Adipocyte (in vitro differentiated cells): ENCODE results near the gene ARMH4.

Experiments
- DNase-seq: peaks from one replicate; pipeline ENCODE4 v3.0.0-alpha.2; 2015; ENCODE audit warnings: low read depth
- H3K27me3 ChIP-seq: replicated peaks from 2 replicates; pipeline ENCODE4 v1.7.0; 2013; ENCODE audit warnings: mild to moderate bottlenecking, low read length, moderate library complexity; ENCODE audit not compliant: control insufficient read depth, insufficient read depth
- H3K36me3 ChIP-seq: 2 replicates; pipeline ENCODE4 v1.7.0; 2013; ENCODE audit warnings: low read length, mild to moderate bottlenecking, moderate library complexity; ENCODE audit not compliant: control insufficient read depth, insufficient read depth, severe bottlenecking
- H3K4me1 ChIP-seq: 2 replicates; pipeline ENCODE4 v1.7.0; 2013; ENCODE audit warnings: mild to moderate bottlenecking, low read length, moderate library complexity; ENCODE audit not compliant: control insufficient read depth, insufficient read depth
- H3K4me3 ChIP-seq: 2 replicates; pipeline ENCODE4 v1.7.0; 2013; ENCODE audit warnings: mild to moderate bottlenecking, low read length, moderate library complexity
- H3K9ac ChIP-seq: 2 replicates; pipeline ENCODE4 v1.7.0; 2013; ENCODE audit warnings: mild to moderate bottlenecking, low read length, moderate library complexity
- H3K9me3 ChIP-seq: 2 replicates; pipeline ENCODE4 v1.7.0; 2013; ENCODE audit warnings: mild to moderate bottlenecking, low read length, moderate library complexity; ENCODE audit not compliant: control insufficient read depth

Gene ARMH4

GRCh38 chr14:58026219-58026618, 125.8 kb downstream of the ARMH4 start:
- H3K9ac ChIP-seq, result no peak overlapping the region
- H3K27me3 ChIP-seq, result no peaks in the 10 kb centered on the region
- DNase-seq, result no peak
- H3K4me1 ChIP-seq, result no peaks in the 10 kb centered on the region
- H3K9me3 ChIP-seq, result no peaks in the 10 kb centered on the region
- no peaks in the 10 kb centered on the region for H3K36me3 ChIP-seq
- no peak overlapping the region for H3K4me3 ChIP-seq

- Histone ChIP-seq H3K4me3 (no peak overlapping the region), H3K36me3 (no peaks in the 10 kb centered on the region), H3K9me3 (no peaks in the 10 kb centered on the region), H3K9ac (no peak overlapping the region), H3K4me1 (no peaks in the 10 kb centered on the region), H3K27me3 (no peaks in the 10 kb centered on the region)
- no peak for DNase-seq
Observed at GRCh38 chr14:58014778-58015177, 137.2 kb downstream of the ARMH4 start.

- DNase-seq, result no peak
- no peaks in the 10 kb centered on the region for H3K27me3 ChIP-seq
Observed at GRCh38 chr14:58002618-58003017, 149.4 kb downstream of the ARMH4 start.

GRCh38 chr14:57999979-58000378, 152.0 kb downstream of the ARMH4 start:
- Histone ChIP-seq H3K4me1 (peaks cover 21% of the 10 kb centered on the region), H3K36me3 (no peaks in the 10 kb centered on the region), H3K9me3 (no peaks in the 10 kb centered on the region), H3K4me3 (peak overlapping the region; percentile 35), H3K9ac (no peak overlapping the region), H3K27me3 (no peaks in the 10 kb centered on the region)
- DNase-seq, result no peak

More at GRCh38 chr14:58002618-58003017, 149.4 kb downstream of the ARMH4 start:
- Histone ChIP-seq H3K4me1 (peaks cover 24% of the 10 kb centered on the region), H3K9ac (no peak overlapping the region), H3K4me3 (no peak overlapping the region), H3K36me3 (no peaks in the 10 kb centered on the region), H3K9me3 (no peaks in the 10 kb centered on the region)

GRCh38 chr14:57999471-57999870, 152.5 kb downstream of the ARMH4 start:
- Histone ChIP-seq H3K27me3 (no peaks in the 10 kb centered on the region), H3K9me3 (no peaks in the 10 kb centered on the region), H3K4me3 (peak overlapping the region; percentile 35), H3K9ac (no peak overlapping the region), H3K36me3 (no peaks in the 10 kb centered on the region), H3K4me1 (peaks cover 21% of the 10 kb centered on the region)
- DNase-seq, result no peak

- Histone ChIP-seq H3K9ac (no peak overlapping the region), H3K4me1 (peaks cover 21% of the 10 kb centered on the region), H3K36me3 (no peaks in the 10 kb centered on the region), H3K9me3 (no peaks in the 10 kb centered on the region), H3K4me3 (no peak overlapping the region), H3K27me3 (no peaks in the 10 kb centered on the region)
- DNase-seq, result no peak
Observed at GRCh38 chr14:57998766-57999165, 153.2 kb downstream of the ARMH4 start.

- no peak for DNase-seq
- Histone ChIP-seq H3K9ac (no peak overlapping the region), H3K4me3 (no peak overlapping the region), H3K27me3 (no peaks in the 10 kb centered on the region), H3K36me3 (no peaks in the 10 kb centered on the region), H3K4me1 (no peaks in the 10 kb centered on the region), H3K9me3 (no peaks in the 10 kb centered on the region)
Observed at GRCh38 chr14:57991353-57991752, 160.7 kb downstream of the ARMH4 start.

- Histone ChIP-seq H3K4me3 (no peak overlapping the region), H3K9ac (no peak overlapping the region), H3K27me3 (no peaks in the 10 kb centered on the region), H3K36me3 (no peaks in the 10 kb centered on the region), H3K4me1 (no peaks in the 10 kb centered on the region), H3K9me3 (no peaks in the 10 kb centered on the region)
- no peak for DNase-seq
Observed at GRCh38 chr14:57988445-57988844, 163.6 kb downstream of the ARMH4 start.

- H3K4me1 ChIP-seq, result no peaks in the 10 kb centered on the region
- H3K9me3 ChIP-seq, result no peaks in the 10 kb centered on the region
- H3K36me3 ChIP-seq, result no peaks in the 10 kb centered on the region
- H3K27me3 ChIP-seq, result no peaks in the 10 kb centered on the region
- no peak overlapping the region for H3K9ac ChIP-seq
- DNase-seq, result no peak
- H3K4me3 ChIP-seq, result no peak overlapping the region
Observed at GRCh38 chr14:57987596-57988300, 164.3 kb downstream of the ARMH4 start.

GRCh38 chr14:57987051-57987450, 165.0 kb downstream of the ARMH4 start:
- no peak for DNase-seq
- Histone ChIP-seq H3K36me3 (no peaks in the 10 kb centered on the region), H3K9ac (no peak overlapping the region), H3K9me3 (no peaks in the 10 kb centered on the region), H3K4me1 (no peaks in the 10 kb centered on the region), H3K4me3 (no peak overlapping the region), H3K27me3 (no peaks in the 10 kb centered on the region)

GRCh38 chr14:57982804-57983634, 169.0 kb downstream of the ARMH4 start:
- H3K9ac ChIP-seq, result no peak overlapping the region
- H3K36me3 ChIP-seq, result no peaks in the 10 kb centered on the region
- H3K4me3 ChIP-seq, result no peak overlapping the region
- no peaks in the 10 kb centered on the region for H3K9me3 ChIP-seq
- H3K4me1 ChIP-seq, result peaks cover 6% of the 10 kb centered on the region
- peaks cover 2% of the 10 kb centered on the region for H3K27me3 ChIP-seq
- no peak for DNase-seq
